LNCaP clone FGC (cell line): ENCODE data around the gene ATP1B2.
A peak's percentile ranks its signal among the peaks of the same experiment; 100 is the strongest.
"Not testable (repeated sequence)": the region's sequence is repeated elsewhere in the genome, so short reads cannot be mapped to it uniquely, and the experiment has no call there.

Experiments used
- DNase-seq: peaks from one replicate; pipeline ENCODE4 v3.0.0-alpha.2; 2011; ENCODE audit warnings: low read depth
- H3K4me3 ChIP-seq: 2 replicates; pipeline ENCODE4 v1.5.1; 2011; ENCODE audit warnings: mild to moderate bottlenecking, low read depth, low read length, control low read depth
- TF ChIP-seq, protein P1 (sequence below): IDR thresholded peaks from 2 replicates; pipeline ENCODE4 v1.5.1; 2012; ENCODE audit warnings: mild to moderate bottlenecking; ENCODE audit not compliant: control insufficient read depth, insufficient read depth; ENCODE audit errors: extremely low read depth

Gene ATP1B2

DNA sequence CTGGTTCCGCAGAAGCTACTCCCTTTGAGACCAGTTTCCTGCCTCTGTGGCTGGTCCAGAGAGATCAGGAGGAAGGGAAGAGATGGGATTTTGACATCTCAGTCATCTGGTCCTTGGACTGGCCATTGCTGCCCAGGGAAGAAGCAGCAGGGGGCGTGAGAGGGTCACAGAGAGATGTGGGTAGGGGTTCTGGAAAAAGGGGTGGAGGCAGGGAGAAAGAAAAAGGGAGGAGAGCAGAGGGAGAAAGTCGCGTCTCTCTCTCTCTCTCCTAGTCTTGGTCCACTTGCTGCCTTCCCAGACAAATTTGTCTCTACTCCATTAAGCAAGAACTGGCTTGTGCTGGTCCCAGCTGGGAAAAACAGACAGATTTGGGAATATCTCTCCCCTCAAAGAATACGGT, 16.3 kb upstream of the ATP1B2 start:
- TF ChIP-seq, protein P1, sequence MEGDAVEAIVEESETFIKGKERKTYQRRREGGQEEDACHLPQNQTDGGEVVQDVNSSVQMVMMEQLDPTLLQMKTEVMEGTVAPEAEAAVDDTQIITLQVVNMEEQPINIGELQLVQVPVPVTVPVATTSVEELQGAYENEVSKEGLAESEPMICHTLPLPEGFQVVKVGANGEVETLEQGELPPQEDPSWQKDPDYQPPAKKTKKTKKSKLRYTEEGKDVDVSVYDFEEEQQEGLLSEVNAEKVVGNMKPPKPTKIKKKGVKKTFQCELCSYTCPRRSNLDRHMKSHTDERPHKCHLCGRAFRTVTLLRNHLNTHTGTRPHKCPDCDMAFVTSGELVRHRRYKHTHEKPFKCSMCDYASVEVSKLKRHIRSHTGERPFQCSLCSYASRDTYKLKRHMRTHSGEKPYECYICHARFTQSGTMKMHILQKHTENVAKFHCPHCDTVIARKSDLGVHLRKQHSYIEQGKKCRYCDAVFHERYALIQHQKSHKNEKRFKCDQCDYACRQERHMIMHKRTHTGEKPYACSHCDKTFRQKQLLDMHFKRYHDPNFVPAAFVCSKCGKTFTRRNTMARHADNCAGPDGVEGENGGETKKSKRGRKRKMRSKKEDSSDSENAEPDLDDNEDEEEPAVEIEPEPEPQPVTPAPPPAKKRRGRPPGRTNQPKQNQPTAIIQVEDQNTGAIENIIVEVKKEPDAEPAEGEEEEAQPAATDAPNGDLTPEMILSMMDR, result peak; percentile 57
- no peak overlapping the region for H3K4me3 ChIP-seq
- no peak for DNase-seq

DNA sequence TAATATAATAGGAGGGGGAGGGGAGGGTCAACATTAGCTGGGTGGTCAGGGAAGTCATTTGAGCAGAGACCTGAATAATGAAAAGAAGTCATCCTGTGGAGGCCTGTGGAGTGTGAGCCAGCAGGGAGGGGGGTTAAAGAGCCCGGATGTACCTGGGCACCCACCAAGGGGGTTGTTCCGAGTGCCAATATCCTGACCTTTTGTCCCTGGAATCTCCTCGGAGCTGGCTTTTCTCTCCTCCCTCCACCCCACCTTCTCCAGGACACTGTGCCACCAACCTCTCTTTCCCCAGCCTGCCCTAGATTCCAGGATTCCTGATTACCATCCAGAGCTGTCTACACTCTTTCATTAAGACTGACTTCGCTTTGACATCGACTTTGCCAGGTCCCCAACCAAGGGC, 14.6 kb upstream of the ATP1B2 start:
- TF ChIP-seq, protein P1, result no peak
- no peak for DNase-seq
- H3K4me3 ChIP-seq, result no peak overlapping the region

DNA sequence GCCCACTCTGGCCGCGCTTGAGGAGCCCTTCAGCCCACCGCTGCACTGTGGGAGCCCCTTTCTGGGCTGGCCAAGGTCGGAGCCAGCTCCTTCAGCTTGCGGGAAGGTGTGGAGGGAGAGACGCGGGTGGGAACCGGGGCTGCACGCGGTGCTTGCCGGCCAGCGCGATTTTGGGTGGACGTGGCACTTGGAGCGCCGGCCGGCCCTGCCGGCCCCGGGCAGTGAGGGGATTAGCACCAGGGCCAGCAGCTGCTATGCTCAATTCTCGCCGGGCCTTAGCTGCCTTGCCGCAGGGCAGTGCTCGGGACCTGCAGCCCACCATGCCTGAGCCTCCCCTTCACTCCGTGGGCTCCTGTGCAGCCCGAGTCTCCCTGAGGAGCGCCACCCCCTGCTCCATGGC, 9.9 kb upstream of the ATP1B2 start:
- TF ChIP-seq, protein P1, result no peak

DNA sequence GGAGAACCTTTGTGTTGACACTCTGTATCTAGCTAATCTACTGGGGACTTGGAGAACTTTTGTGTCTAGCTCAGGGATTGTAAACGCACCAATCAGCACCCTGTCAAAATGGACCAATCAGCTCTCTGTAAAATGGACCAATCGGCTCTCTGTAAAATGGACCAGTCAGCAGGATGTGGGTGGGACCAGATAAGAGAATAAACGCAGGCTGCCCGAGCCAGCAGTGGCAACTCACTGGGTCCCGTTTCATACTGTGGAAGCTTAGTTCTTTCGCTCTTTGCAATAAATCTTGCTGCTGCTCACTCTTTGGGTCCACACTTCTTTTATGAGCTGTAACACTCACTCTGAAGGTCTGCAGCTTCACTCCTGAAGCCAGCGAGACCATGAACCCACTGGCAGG, 9.1 kb upstream of the ATP1B2 start:
- not testable (repeated sequence) for H3K4me3 ChIP-seq, DNase-seq

More for the DNA sequence above, 9.9 kb upstream of the ATP1B2 start:
- H3K4me3 ChIP-seq, result no peak overlapping the region
- DNase-seq, result no peak

DNA sequence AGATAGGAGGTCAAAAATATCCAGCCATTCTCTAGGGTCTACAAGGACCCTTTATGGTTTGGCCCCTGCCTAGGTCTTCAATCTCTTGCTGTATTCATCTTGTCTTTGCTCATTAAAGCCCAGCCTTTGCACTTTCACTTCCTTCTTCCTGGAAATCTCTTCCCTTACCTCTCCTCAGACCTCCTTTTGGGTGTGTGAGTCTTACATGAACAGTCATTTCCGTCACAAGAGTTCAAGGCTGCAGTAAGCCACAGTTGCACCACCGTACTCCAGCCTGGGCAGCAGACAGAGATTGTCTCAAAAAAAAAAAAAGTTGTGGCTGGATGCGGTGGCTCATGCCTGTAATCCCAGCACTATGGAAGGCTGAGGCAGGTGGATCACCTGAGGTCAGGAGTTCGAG, 6.0 kb upstream of the ATP1B2 start:
- TF ChIP-seq, protein P1, result no peak
- no peak overlapping the region for H3K4me3 ChIP-seq
- no peak for DNase-seq

DNA sequence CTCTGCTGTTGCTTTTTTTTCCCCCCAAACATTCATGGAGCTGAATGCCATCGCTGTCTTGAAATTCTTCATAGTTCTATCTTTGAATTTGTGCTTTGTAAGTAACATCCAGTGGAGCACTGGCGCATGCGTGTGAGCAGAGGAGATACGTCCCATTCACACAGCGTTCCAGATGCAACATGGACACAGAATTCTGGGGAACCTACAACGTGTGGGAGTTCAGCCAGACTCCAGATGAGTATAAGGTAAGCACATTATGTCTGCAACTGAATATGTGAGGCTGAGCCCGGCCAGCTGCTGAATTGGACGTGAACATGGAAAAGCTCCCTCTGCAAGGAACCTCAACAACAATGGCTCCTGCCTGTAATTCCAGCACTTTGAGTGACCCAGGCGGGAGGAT, 4.3 kb upstream of the ATP1B2 start:
- no peak for DNase-seq
- TF ChIP-seq, protein P1, result no peak
- H3K4me3 ChIP-seq, result no peak overlapping the region

DNA sequence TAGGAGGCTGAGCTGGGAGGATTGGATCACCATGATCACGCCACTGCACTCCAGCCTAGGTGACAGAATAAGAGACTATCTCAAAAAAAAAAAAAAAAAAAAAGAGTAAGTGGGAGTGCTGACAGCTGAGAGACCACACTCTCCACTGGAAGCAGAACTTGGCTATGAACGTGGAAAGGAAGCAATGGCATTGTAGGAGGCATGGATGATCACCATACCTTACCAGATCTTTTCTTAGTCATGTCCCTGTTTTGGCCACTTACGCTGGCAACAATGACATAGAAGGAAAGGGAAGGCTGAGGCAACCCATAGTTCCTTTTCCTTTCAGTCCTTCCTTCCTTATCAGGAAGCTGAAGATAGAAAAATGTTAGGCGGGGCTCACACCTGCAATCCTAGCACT, 3.7 kb upstream of the ATP1B2 start:
- TF ChIP-seq, protein P1, result no peak
- H3K4me3 ChIP-seq, result no peak overlapping the region
- no peak for DNase-seq
